HG02885 (cell line): ENCODE results near the gene KIF23.
A peak's percentile ranks its signal among the peaks of the same experiment; 100 is the strongest.
"Not testable (repeated sequence)": the region's sequence is repeated elsewhere in the genome, so short reads cannot be mapped to it uniquely, and the experiment has no call there.

Source experiments
- ATAC-seq: cut with Tn5 transposase; IDR thresholded peaks from one replicate; pipeline ENCODE4 v1.9.1; 2021; ENCODE audit warnings: mild to moderate bottlenecking; ENCODE audit not compliant: unreplicated experiment, poor library complexity

The KIF23 gene

GRCh38 chr15:69424748-69425413 is 10.7 kb downstream of the KIF23 start:
- ATAC-seq, result no peak

GRCh38 chr15:69433831-69434230 is 19.7 kb downstream of the KIF23 start:
- no peak for ATAC-seq

GRCh38 chr15:69434238-69434637 is 20.1 kb downstream of the KIF23 start:
- ATAC-seq, result no peak

- no peak for ATAC-seq
Measured at GRCh38 chr15:69434679-69435078, 20.5 kb downstream of the KIF23 start.

GRCh38 chr15:69435985-69436384 is 21.8 kb downstream of the KIF23 start:
- ATAC-seq, result no peak

- no peak for ATAC-seq
Measured at GRCh38 chr15:69436951-69437350, 22.8 kb downstream of the KIF23 start.

- ATAC-seq, result no peak
Measured at GRCh38 chr15:69439623-69440022, 25.5 kb downstream of the KIF23 start.

GRCh38 chr15:69443032-69443611 is 29.0 kb downstream of the KIF23 start:
- no peak for ATAC-seq

GRCh38 chr15:69444686-69445085 is 30.5 kb downstream of the KIF23 start:
- peak; percentile 56 for ATAC-seq

GRCh38 chr15:69446953-69447352 is 32.8 kb downstream of the KIF23 start:
- no peak for ATAC-seq

- ATAC-seq, result not testable (repeated sequence)
Measured at GRCh38 chr15:69450221-69450620, 36.1 kb downstream of the KIF23 start.

GRCh38 chr15:69450968-69451695 is 37.0 kb downstream of the KIF23 start:
- no peak for ATAC-seq

GRCh38 chr15:69451951-69452691 is 38.0 kb downstream of the KIF23 start:
- ATAC-seq, result peak; percentile 34

- ATAC-seq, result peak; percentile 82
Measured at GRCh38 chr15:69452692-69453521, 38.8 kb downstream of the KIF23 start, which contains the start of gene RPLP1. Gene RPLP1 (plus strand): TSS chr15:69452818. CDS start chr15:69452949, 131 bp downstream.

- no peak for ATAC-seq
Measured at GRCh38 chr15:69454953-69455352, 40.8 kb downstream of the KIF23 start.

GRCh38 chr15:69456208-69457166 is 42.3 kb downstream of the KIF23 start:
- ATAC-seq, result no peak

GRCh38 chr15:69457304-69458280 is 43.4 kb downstream of the KIF23 start:
- ATAC-seq, result no peak

- no peak for ATAC-seq
Measured at GRCh38 chr15:69459066-69459465, 44.9 kb downstream of the KIF23 start.
